ENCODE results near the gene GPX7.

GRCh38 chr1:52629325-52629643, 27.1 kb downstream of the GPX7 start:
- TF ChIP-seq CTCF (IDR thresholded peaks at IDR 0.05; ENCODE audit: insufficient read depth, low read length, poor library complexity, severe bottlenecking) = no peak
- TF ChIP-seq EZH2phosphoT487 (conservative IDR thresholded peaks at IDR 0.05; ENCODE audit: low read length) = no peak

All from SU-DHL-6 (cell line).